ENCODE measurements around the gene TESK2.

TESK2 gene

DNA sequence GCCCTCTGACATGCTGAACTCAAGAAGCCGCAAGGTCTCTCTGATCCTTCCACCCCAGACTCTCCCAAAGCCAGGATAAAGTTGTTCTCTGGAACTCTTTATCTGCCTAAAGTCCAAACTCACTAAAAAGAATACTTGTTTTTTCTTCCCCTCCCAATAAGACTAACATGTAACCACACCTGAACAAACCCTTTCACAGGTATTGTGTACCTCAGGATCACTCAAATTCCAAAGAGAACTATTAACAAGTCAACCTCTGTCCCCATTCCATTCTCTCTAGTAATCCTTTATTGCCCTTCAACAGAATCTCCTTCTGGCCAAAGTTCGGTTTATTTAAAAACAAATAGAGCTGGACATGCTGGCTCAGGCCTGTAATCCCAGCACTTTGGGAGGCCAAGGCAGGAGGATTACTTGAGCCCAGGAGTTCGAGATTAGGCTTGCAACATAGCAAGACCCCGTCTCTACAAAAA lies 155.1 kb downstream of the TESK2 start:
- DNase-seq (ENCODE audit: low read depth), result no peak

DNA sequence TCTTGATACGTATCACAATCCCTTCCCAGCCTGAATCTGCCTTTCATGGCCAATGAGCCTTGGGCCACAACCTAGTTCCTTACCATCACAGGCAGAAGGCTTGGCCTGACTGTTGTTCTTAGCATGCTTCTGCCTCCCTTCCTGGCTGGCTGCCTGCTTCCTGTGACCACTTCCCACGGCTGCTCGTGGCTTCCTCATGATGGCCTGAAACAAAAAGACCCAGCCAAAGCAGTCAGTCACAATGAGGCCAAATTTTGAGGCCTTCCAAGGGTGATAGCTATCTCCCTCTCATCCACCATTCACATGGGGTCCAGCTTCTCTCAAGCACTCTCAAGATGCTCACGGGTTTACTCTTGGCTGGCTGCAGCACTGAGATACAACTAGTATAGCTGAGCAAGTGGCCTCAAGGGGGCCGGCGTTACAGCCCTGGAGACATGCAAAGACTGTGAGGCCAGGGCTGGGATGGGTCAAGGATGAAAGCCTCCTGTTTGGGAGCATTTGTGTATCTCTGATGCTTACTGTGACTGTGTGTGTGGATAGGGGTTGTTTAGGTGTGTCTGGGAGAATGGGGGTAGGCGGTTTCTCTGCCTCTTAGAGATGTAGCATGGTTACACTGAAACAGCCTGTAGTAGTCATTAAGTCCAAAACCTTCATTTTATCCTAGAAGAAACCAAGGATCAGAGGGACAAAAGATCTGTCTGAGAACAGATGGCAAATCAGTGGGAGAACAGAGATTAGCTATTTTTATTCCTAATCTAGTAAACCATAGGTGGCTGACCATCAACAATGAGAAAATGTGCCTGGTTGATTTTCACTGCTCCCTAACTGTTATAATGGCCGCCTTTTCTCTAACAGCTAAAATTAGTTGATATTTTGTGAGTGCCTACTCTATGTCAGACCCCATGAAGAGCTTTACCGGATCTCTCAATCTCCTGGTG lies 156.4 kb downstream of the TESK2 start:
- DNase-seq (ENCODE audit: low read depth), result no peak

DNA sequence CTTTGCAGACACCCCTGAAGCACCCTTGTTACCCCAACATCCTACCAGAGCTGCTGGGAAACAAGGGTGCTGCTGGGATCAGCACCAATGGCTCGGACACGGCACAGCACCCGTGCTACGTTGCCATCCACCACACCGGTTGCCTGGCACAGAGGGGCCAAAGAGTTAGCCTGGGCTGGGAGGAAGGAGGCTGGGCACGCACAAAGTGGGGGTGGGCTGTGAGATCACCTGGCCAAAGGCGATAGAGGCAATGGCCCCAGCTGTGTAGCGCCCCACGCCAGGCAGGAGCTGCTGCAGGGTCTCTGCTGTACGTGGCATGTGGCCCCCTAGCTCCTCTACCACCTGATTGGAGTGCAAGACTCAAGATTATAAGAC lies 158.6 kb downstream of the TESK2 start:
- no peak for DNase-seq (ENCODE audit: low read depth)

DNA sequence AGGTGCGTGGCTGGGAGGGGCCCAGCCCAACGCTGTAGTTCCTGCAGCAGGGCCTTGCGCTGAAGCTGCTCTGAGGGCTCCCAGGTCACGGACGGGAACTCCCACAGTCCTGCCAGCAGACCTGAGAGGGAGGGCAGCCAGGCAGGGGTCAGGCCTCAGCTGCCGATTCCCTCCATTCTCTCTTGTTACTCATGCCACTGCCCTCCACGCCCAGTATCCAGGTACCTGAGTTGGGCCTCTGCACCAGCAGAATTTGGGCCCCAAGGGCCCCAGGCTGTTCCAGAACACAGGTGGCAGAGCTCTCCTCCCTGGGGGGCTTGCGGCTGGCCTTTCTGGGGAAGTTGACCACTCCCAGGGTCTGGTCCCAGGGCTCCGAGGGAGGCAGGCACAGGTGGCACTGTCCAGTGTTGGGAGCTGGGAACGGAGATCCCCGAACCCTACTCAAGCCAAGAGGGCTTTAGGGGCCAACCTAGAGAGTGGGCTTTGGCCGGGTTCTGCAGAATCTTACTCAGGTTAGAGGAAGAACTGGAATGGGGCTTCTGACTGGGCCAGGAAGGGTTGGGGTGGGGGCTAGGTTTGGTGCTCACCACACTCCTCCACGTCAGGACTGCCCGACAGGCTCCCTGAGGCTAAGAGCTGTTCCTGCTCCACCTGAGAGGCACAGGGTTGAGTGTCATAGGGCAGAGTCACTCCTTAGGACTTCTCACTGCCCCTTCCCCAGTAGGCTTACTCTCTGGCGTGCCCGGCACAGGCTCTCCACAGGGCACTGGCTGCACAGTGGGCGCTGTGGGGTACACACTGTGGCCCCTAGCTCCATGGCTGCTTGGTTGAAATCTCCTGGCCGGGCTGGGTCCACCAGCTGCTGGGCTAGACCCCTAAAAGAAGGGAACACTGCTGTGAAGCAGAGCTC lies 159.3 kb downstream of the TESK2 start:
- no peak for DNase-seq (ENCODE audit: low read depth)

DNA sequence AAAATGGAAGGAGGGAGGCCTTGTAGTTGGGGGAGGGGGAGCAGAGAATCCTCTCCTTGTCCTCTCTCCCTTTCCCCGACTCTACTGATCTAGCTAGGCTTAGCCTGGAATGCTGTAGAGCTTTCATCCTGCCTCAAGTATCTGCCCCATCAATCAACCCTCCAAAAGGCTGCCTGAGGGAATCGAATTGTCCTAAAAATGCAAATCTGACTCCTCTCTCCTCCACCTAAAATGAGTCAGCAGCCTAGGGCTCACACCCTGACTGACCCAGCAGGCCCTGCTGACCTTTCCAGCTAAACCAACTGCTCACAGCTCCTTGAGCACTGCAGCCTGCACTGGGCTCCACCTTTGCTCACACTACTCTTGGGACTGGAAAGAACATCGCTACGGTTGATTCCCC lies 161.5 kb downstream of the TESK2 start:
- no peak for DNase-seq (ENCODE audit: low read depth)

DNA sequence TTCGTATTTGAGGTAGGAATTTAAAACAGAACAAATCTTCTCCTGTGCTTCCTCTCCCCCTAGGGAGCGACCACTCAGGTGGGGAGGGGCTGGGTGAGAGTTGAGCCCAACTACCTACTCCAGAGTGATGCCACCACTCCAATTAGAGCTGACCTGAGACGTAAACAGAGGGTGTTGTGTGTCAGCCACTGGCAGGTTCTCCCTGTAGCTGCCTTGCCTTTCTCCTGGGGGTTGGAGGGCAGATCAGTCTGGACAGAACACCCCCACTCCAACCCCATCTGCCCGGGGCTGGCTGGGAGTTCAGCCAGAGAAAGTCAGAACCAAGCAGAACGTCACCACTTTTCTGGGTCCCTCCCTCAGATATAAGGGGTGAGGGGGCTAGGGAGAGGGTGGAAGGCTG lies 162.3 kb downstream of the TESK2 start:
- DNase-seq (ENCODE audit: low read depth), result no peak

DNA sequence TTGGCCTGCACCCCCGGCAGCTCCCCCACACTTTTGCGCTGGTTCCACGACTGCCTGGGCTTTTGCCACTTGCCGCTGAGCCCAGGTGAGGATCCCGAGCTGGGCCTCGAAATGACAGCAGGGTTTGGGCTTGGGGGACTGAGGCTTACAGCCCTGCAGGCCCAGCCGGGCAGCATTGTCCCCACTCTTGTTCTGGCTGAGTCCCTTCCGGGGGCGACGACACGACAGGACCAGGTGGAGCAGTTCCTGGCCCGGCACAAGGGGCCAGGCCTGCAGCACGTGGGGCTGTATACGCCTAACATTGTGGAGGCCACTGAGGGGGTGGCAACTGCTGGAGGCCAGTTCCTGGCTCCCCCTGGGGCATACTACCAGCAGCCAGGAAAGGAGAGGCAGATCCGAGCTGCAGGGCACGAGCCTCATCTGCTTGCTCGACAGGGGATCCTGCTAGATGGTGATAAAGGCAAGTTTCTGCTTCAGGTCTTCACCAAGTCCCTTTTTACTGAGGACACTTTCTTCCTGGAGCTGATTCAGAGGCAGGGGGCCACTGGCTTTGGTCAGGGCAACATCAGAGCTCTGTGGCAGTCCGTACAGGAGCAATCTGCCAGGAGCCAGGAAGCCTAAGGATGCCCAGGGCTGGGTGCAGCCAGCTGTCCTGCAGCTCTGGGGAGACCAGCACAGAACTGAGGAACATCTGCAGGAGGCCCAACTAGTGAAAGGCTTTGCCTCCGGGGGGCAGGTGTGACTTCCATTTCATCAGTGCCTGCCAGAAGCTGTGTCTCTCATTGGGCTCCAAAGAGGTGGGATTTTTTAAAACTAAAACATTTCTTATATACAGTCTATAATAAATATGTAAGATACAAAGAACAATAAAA lies 163.1 kb downstream of the TESK2 start:
- no peak for DNase-seq (ENCODE audit: low read depth)

DNA sequence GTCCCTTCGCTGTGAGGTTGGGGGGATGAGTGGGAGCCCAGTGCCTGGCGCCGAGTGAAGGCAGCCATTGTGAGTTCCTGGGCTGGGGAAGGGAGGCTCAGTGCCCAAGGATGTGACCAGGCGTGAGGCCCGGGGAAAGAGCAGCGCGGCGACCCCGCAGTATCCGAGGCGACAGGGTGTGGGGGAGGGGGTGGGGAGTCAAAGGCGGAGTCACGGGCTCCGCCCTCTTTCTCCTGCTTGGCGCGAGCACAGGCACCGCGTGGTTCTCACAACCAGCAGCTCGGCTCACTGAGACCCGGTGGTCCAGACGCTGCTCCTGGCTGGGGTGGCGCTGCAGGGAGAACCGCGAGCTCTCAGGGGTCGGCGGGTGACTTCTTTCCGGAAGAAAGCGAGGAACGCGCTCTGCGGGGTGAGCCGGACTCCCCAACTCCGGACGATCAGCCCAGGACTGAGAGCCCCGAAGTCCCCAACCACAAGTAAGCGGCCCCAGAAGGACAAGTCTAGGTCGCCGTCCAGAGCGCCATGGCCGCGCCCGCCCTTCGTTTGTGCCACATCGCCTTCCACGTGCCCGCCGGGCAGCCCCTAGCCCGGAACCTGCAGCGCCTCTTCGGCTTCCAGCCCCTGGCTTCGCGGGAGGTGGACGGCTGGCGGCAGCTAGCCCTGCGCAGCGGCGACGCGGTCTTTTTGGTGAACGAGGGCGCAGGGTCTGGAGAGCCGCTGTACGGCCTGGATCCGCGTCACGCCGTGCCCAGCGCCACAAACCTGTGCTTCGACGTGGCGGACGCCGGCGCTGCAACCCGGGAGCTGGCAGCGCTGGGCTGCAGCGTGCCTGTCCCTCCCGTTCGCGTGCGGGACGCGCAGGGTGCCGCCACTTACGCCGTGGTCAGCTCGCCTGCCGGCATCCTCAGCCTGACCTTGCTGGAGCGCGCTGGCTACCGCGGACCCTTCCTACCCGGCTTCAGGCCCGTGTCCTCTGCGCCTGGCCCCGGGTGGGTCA lies 164.0 kb downstream of the TESK2 start, which contains the start of gene HPDL:
TSS of gene HPDL (plus strand) at position 269 of the 997 bp plus-strand sequence. CDS start at position 523, 254 bp downstream.
- peak; percentile 41 for DNase-seq (ENCODE audit: low read depth)

DNA sequence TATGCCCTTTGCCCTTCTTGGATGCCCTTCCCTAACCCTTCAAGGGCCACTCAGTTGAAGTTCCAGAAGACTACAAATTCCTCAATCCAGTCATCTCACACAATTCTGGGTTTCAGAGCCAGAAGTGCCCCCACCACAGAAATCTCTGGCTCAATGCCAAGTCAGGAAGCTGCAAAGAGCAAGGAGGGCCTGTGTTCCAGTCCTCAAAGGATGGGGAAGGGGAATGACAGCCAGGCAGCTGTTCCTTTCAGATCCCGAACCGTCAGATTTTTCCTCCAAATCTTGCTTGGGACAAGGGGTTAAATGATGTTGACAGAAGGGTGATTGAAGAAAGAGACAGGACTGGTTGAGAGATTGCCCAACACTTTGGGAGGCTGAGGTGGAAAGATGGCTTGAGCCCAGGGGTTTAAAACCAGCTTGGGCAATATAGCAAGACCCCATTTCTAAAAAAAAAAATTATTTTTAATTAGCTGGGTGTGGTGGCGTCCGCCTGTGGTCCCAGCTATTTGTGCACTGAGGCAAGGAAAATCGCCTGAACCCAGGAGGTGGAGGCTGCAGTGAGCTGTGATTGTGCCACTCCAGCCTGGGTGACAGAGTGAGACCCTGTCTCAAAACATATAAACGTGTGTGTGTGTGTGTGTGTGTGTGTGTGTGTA lies 165.0 kb downstream of the TESK2 start:
- no peak for DNase-seq (ENCODE audit: low read depth)

DNA sequence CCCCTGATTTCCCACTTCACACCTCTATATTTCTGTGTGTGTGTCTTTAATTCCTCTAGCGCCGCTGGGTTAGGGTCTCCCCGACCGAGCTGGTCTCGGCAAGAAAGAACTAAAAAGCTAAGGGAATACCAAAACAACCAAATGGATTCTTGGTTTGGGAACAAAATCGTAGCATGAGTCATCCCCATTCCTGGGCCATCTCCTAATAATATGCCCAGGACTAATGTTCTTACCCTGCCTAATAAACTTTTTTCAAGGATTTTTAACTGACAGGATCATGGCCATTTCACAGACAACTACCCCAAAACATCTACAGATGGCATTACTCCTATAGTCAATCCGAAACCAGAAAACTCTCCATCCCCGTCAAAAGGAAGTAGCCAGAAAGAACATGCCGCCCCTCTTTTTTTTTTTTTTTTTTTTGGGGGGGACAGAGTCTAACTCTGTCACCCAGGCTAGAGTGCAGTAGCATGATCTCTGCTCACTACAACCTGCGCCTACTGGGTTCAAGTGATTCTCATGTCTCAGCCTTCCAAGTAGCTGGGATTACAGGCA lies 168.4 kb downstream of the TESK2 start:
- DNase-seq (ENCODE audit: low read depth), result no peak

DNA sequence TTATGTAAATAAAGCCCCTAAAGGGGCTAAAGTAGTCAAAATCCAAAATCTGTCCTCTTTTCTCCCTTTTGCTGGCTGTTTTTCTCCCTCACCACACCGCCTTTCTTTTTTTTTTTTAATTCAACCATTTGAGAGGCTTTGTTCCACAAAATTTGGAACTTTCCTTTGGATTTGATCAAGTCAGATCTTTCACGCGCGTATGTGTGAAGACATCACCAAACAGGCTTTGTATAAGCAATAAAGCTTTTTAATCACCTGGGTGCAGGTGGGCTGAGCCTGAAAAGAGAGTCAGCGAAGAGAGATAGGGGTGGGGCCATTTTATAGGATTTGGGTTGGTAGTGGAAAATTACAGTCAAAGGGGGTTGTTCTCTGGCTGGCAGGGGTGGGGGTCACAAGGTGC lies 169.5 kb downstream of the TESK2 start:
- no peak for DNase-seq (ENCODE audit: low read depth)

DNA sequence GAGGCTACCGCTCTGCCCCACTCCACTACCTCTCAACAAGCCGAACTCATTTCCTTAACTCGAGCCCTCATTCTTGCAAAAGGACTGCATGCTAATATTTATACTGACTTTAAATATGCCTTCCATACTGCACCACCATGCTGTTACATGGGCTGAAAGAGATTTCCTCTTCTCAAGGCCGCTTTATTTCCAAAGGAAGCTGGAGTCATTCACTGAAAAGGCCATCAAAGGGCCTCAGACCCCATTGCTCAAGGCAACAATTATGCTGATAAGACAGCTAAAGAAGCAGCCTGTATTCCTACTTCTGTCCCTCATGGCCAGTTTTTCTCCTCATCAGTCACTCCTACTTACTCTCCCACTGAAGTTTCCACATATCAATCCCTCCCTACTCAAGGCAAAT lies 171.2 kb downstream of the TESK2 start:
- no peak for DNase-seq (ENCODE audit: low read depth)

DNA sequence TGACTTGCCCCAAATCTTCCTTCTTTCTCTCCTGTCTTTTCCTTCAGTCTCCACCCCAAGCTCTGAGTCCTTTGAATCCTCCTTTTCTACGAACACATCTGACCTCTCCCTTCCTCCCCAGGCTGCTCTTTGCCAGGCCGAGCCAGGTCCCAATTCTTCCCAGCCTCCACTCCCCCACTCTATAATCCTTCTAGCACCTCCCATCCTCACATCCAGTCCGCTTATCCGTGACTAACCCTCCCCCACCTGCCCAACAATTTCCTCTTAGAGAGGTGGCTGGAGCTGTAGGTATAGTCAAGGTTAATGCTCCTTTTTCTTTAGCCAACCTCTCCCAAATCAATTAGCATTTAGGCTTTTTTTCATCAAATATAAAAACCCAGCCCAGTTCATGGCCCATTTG lies 173.8 kb downstream of the TESK2 start:
- DNase-seq (ENCODE audit: low read depth), result no peak

DNA sequence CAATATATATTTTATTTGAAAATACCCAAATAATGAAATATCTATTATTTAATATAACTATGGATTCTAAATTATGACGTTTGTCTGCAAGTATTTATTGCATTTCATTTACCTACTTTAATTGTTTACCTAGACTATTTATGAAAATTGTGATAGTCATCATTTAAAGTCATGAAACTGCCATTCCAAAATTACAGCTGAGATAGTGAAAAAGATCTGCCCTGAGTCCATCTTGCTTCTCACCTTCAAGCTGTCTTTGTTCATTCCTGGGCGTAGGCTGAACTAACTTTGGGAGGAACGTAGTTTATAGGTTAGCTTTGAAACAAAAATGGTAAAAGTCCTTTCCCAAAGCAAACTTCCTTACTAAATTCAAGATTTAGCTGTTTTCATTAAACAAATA lies 176.7 kb downstream of the TESK2 start:
- DNase-seq (ENCODE audit: low read depth), result no peak

DNA sequence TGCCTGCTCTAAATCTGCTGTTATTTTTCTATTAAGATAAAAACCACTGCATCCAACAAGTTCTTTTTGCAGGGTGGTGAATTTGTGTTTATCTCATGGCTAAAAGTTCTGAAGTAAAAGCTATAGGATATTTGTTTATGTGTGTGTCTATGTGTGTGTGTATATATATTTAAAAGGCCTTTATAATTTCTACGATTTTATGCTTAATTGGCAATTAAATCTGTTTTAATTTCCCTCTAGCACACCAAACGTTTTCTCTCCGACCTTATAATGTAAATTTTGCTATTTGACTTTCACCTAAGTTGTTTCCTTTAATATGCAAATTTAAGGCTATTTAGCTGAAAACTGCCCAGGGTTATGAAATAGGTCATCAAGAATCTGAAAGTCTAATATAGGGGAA lies 184.1 kb downstream of the TESK2 start:
- no peak for DNase-seq (ENCODE audit: low read depth)

DNA sequence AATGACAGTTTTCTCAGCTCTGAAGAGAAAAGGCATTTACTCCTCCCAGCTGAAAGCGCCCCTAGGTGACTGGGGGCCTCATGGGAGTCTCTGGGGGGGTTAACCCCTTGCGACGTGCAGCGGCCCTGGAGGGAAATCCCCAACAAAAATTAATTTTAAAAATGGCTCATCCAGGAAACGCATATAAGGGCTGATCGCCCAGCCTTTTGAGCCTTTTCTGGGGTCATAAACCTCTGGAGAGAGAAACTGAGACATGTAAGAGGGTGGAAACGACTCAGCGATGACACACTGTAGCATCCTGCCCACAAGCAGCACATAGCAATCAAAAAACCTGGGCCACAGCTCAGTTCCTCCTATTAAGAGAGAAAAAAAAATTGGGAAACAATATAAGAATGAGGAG lies 184.6 kb downstream of the TESK2 start:
- peak; percentile 44 for DNase-seq (ENCODE audit: low read depth)

DNA sequence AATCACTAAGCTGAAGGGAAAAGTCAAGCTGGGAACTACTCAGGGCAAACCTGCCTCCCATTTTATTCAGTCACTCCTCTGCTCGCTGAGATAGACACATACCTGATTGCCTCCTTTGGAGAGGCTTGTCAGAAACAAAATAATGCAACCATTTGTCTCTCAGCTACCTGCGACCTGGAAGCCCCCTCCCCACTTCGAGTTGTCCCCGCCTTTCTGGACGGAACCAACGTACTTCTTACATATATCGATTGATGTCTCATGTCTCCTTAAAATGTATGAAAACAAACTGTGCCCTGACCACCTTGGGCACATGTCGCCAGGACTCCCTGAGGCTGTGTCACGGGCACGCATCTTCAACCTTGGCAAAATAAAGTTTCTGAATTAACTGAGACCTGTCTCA lies 185.7 kb downstream of the TESK2 start:
- DNase-seq (ENCODE audit: low read depth), result no peak

DNA sequence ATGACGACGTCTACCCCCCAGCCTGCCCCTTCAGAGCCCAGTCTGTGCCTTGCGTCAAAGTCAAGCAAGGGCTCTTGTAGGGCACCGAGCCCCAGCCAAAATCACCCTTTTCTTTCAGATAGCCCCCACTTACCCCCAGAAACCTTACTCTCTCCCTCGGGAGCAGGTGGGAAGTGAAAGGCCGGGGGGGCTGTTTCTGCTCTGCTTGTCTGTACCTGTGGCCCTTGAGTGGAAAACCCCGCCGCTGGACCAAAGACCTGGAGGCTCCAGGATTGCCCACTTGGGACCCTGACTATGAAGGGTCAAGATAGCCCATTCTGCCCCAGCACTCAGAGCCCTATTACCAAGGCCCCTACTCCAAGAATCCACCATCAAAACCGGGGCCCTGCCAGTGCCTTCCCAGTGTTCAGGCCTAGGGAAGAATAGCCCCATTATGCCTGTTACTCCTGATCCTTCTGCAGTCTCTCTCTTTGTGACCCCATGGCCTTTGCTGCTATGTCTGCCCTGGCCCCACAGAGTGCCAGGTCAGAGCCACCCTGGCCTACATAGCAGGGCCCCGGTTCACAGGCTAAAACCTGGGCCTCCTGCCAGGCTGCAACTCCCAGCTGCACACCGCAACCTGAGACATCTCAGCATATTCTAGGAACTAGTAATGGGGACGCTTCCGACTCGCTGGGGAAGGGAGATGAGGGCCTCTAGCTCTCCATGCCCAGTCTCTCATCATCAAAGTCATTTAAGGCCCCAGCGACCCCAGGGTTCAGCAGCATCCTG lies 186.5 kb downstream of the TESK2 start:
- DNase-seq (ENCODE audit: low read depth), result peak; percentile 47
